ENCODE results near the gene MRPL36.
"Not testable (repeated sequence)": the region's sequence is repeated elsewhere in the genome, so short reads cannot be mapped to it uniquely, and the experiment has no call there.

The MRPL36 gene

DNA sequence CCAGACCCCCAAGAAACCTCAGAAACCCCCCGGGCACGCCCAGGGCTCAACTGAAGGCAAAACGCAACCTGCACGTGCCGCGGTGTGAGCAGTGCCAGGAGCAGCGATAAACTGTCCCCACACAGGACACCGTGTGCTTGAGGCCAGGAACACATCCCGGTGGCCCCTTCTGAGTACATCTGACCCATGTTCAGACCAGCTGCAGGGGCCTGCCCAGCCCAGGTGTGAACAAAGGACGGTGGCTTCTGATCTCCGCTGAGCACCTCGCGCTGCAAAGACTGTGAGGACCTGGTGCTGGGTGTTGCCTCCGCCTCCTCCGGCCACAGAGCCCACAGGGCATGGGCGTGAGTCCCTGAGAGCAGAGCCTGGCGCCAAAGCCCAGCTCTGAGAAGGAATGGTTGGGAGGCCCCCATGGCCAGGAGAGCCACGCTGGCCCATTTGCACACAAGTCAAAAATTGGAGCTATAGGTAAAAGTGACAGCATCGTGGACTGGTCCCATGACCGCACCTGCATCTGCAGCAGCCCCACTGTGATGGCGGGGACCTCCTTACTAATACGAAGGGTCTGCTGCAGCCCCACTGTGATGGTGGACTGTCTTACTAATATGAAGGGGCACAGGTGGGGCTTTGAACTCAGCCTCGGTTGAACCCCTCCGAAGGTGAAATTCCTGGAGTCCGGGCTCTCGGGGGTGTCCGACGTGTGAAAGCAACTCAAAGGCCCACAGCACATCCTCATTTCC, 33.0 kb upstream of the MRPL36 start:
- no peak for DNase-seq

GRCh38 chr5:1831677-1832313, 32.2 kb upstream of the MRPL36 start:
- DNase-seq: no peak

DNA sequence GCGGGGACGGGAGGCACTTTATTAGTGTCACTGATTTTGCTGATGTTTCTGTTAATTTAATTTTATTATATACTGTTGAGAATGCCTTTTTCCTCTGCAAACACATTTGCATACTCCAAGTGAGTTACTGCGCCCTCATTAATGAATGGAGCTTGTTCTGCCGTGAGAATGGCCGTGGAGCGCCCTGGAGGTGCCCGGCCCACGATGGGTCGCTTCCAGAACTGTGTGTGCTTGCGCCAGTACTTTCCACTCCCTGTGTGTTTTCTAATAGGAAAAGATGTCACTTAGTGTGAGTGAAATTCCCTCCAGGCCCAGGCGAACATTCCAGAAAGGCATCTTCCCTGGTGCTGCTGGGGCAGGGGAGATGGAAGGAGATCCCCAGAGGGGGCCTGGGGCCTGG, 31.6 kb upstream of the MRPL36 start:
- DNase-seq: no peak

- DNase-seq: no peak
These were observed 31.1 kb upstream of the MRPL36 start for GRCh38 chr5:1830571-1831228.

GRCh38 chr5:1827886-1828397, 28.3 kb upstream of the MRPL36 start:
- no peak for DNase-seq

GRCh38 chr5:1827025-1827885, 27.6 kb upstream of the MRPL36 start:
- DNase-seq: no peak

- no peak for DNase-seq
These were observed 26.8 kb upstream of the MRPL36 start for GRCh38 chr5:1826235-1826980.

DNA sequence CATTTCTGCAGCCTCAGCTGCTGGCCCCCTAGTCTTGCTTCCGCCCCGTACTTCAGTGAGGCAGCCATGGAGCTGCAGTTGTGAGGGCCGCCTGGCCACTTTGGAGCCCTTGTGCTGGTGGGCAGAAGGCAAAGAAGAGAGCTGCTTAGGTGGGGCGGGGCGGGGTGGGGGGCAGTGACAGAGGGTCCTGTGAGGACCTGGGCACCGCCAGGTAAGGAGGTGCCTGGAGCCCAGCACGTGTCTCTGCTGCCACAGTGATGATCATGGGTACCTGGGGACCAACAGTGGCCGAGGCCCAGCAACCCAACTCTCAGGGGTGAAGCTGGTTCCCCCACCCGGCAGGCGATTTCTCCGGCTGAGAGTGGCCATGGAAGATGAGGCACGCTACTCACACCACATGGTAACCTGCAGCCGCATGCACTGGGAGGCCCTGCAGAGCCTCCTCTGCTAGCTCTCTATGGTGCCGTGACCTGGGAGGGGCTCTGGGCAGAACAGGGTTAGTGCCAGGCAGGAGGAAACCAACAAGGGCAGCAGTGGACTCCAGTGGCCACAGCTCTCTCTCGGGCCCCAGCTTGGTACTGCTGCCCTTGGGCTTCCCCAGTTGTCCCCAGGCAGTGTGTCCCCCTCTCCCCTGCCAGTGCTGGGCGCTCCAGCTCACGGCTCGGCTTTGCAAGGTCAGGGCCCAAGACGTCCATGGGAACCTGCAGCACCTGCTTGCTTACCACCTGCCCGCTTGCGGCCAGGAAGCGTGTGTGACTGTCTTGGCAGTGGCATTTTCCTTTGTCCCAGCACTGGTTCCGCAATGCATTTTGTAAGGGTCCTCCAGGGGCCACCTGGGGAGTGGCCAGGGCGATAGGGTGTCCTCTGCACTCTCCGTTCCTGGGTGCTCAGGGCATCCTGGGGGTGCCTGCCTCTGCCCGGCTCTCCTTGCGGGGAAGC, 25.5 kb upstream of the MRPL36 start:
- DNase-seq: no peak

DNA sequence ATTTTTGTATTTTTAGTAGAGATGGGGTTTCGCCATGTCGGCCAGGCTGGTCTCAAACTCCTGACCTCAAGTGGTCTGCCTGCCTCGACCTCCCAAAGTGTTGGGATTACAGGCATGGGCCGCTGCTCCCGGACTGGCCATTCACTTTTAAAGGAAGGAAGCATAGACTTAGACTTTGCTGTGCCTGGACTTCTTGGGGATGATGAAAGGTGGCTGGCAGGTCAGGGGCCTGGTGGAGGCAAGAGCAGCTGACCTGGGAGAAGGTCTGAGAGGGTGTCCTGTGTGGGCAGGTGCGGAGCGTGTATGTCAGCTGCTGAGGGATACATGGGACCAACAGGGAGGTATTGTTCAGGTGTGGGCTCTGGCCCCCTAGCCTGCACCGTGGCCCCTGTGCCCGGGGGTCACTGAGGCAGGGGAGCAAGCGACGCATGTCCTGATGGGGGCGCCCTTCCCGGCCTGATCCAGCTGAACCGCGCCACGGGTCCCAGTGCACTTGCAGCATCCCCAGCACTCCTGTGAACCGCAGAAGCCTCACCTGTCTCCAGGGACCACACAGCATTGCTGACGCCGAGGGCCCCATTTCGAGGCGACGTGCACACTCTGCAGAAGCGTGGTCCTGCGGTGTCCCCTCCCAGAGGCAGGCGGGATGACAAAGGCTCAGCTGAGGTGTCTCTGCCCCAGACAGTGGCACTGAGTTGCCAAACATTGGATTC, 24.6 kb upstream of the MRPL36 start:
- no peak for DNase-seq

DNA sequence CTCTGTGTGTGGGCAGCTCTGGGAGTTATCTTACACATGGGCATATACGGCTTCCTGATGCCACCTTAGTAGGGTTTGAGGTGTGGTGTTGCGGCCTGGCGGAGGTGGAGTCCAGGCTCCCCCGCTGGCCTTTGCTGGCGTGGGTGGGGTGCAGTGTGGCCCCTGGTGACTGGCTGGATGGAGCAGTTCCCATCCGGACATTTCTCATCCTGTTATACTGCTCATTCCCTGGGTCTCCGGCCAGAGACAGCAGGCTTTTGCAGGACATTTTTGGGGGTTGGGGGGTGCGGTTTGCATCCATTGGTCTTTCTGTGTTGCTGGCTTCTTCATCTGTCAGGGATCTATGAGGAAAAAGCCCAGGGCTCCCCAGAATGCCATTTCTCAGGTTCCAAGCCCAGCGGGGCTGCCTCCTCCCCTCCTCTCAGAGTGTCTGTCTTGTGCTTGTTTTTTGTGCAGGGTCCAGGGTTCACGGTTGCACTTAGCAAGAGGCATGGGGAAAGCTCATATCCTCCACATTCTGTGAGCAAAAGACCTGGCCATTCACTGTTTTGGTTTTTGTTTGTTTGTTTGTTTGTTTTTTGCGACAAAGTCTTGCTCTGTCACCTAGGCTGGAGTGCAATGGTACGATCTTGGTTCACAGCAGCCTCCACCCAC, 23.9 kb upstream of the MRPL36 start:
- no peak for DNase-seq

DNA sequence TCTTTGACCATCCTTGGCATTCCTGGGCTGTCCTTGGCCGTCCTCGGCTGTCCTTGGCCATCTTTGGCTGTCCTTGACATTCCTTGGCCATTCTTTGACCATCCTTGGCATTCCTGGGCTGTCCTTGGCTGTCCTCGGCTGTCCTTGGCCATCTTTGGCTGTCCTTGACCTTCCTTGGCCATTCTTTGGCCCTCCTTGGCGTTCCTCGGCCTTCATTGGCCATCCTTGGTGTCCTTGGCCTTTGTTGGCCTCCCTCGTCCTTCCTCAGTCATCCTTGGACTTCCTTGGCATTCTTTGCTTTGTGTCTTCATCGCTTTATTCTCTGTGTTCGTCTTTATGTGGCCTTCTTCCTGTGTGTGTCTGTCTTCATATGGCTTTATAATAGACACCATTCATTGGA, 22.2 kb upstream of the MRPL36 start:
- DNase-seq: no peak

DNA sequence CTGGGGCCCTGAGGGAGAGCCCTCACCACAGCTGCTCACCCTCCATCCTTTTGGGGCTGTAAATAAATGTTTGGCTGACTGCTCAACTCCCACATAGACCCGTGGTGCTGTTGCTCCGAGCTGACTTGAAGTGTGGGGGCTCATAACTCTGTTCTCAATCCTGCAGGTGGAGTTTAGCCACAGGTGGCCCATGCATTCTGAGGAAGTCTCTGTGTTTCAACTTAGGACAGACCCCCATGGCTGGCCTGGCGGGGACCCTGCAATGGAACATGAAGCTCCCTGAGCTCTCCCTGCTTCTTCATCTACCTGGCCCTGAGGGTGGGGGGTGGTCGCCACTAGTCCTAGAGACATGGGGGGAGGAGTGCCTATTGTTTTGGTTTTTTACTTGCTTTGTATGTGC, 21.3 kb upstream of the MRPL36 start:
- no peak for DNase-seq

DNA sequence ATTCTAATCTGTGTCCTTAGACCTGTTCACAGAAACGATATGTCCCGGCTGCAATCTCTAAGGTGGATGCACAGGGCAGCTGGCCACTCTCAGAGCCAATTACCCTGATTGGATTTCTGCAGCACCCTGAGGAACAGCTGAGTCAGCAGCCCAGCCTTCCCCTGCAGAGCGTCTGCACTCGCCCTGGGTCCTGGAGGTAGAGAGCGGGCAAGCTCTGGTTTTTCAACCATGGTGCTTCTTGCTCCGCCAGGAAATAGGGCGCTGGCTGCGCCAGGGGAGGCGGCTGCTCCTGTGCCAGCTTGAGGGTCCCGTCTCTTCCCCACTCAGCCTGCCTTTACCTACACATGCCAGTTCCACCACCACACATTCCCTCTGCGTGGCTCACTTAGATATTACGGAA, 20.7 kb upstream of the MRPL36 start:
- DNase-seq: no peak

DNA sequence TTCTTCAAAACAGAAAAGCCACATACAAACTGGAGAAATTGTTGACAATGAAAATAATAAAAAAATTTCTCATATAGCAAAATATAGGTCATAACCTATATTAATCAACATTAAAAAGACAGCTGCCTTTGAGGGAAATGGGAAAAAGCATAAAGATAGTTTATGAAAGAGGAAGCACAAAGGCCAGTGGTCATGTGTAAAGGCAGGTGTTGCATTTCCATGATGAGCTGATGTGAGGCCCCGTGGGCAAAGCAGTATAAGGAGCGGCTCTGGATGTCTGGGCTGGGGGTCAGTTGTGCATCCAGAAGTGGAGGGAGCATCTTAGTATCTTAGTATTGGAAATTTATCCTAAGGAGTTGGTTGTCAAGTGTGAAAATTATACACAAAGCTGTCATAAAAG, 19.8 kb upstream of the MRPL36 start:
- DNase-seq: no peak

DNA sequence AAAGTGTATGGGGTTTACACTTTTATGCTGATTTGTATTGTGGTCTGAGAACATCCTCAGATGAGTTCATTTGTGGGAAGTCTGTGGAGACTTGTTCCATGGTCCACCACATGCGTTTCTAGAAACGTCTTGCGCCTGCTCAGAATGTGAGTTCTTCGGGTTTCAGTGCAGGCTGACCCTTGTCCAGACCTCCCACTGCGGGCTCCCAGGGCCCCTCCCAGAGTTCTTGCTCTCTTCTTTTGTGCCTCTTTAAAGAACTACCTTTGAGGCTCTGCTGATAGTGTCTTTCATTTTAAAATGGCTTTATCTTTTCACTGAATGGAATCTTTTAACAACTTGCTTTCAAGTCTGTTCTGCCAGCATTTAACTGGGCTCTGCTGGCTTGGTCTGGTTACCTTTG, 19.1 kb upstream of the MRPL36 start:
- DNase-seq: no peak

- no peak for DNase-seq
These were observed 17.8 kb upstream of the MRPL36 start for GRCh38 chr5:1817261-1818043.

DNA sequence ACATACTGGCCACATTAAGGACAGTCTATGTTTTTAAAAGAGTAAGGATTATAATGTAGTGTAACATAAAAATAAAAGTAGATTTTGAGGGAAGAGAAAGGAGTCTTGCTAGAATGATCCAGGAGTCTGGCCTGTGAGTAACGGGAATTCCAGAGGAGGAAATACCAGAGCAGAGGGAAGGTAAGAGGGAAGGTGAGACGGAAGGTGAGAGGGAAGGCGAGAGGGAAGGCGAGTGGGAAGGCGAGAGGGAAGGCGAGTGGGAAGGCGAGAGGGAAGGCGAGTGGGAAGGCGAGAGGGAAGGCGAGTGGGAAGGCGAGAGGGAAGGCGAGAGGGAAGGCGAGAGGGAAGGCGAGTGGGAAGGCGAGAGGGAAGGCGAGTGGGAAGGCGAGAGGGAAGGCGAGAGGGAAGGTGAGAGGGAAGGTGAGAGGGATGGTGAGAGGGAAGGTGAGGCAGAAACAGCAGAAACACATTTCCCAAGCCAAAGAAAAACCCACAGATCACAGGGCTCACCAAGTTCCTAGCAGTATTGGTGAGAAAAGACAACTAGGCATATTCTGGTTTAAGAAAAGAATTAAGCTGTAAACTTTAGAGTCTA, 17.0 kb upstream of the MRPL36 start:
- not testable (repeated sequence) for DNase-seq

- DNase-seq: no peak
These were observed 16.2 kb upstream of the MRPL36 start for GRCh38 chr5:1815881-1816292.

Data from fibroblast of skin of abdomen (primary cell).